Measurements from ENCODE around the gene JAG1. TPM values are rescaled to one million over a fixed set of nuclear protein-coding genes. Genes with fewer than 3 reads are reported as not detected.

The JAG1 gene
- total and polyA plus RNA-seq, 12 donors, result 6.8 to 22.0 (median 13.3) TPM

- peaks cover 0 to 10% of the 10 kb centered on the region in 2 donors for H3K4me1 ChIP-seq (replicated peaks in 1 of 2)
- TF ChIP-seq POLR2A (IDR thresholded peaks at IDR 0.05), result no peak
- TF ChIP-seq, protein P1, sequence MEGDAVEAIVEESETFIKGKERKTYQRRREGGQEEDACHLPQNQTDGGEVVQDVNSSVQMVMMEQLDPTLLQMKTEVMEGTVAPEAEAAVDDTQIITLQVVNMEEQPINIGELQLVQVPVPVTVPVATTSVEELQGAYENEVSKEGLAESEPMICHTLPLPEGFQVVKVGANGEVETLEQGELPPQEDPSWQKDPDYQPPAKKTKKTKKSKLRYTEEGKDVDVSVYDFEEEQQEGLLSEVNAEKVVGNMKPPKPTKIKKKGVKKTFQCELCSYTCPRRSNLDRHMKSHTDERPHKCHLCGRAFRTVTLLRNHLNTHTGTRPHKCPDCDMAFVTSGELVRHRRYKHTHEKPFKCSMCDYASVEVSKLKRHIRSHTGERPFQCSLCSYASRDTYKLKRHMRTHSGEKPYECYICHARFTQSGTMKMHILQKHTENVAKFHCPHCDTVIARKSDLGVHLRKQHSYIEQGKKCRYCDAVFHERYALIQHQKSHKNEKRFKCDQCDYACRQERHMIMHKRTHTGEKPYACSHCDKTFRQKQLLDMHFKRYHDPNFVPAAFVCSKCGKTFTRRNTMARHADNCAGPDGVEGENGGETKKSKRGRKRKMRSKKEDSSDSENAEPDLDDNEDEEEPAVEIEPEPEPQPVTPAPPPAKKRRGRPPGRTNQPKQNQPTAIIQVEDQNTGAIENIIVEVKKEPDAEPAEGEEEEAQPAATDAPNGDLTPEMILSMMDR (IDR thresholded peaks at IDR 0.05), result no peak
- no peak for DNase-seq
- H3K27me3 ChIP-seq, result no peaks in the 10 kb centered on the region
- intact Hi-C loops (cut with DNase I), result no loop called here
- peak overlapping the region in 2 of 5 donors; percentile 21 to 28 for H3K27ac ChIP-seq
- no peak overlapping the region for H3K4me3 ChIP-seq
- H3K9me3 ChIP-seq (replicated peaks in 1 of 3), result no peaks in the 10 kb centered on the region
- WGBS, 4 donors, result 72 to 87% (median 78%) methylated on average over 11 of the region's 11 CpGs
- H3K36me3 ChIP-seq (replicated peaks in 1 of 2), result peaks cover 0 to 7% of the 10 kb centered on the region in 2 donors
Observed at GRCh38 chr20:10634683-10635411, 39.0 kb downstream of the JAG1 start.

DNA sequence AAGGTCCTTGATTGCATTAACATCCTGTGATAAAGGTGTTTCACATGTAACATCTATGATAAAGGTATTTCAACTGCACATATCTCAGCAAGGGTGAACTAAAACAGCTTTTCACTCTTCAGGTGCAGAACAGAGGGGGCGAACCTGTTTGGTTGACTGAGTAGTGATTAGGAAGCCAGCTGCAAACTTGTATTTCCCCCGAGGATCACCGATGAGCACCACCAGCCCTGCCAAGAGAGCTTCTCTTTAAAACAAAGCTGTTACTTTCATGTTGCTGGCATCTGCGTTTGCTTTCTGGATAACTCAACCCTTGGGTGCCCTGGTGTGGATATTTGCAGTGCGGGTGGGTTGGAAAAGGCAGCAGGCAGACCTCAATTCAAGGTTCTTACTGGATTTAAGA, 39.6 kb downstream of the JAG1 start:
- TF ChIP-seq, protein P1 (IDR thresholded peaks at IDR 0.05), result no peak
- no peak for TF ChIP-seq POLR2A (IDR thresholded peaks at IDR 0.05)
- Histone ChIP-seq H3K4me1 (replicated peaks in 1 of 2) (peaks cover 0 to 10% of the 10 kb centered on the region in 2 donors), H3K36me3 (replicated peaks in 1 of 2) (peaks cover 0 to 1% of the 10 kb centered on the region in 2 donors), H3K4me3 (no peak overlapping the region), H3K27me3 (no peaks in the 10 kb centered on the region), H3K27ac (no peak overlapping the region), H3K9me3 (replicated peaks in 1 of 3) (no peaks in the 10 kb centered on the region)
- intact Hi-C loops (cut with DNase I), result no loop called here
- DNase-seq, result no peak
- WGBS, 4 donors, result 81 to 93% (median 88%) methylated on average over 5 of the region's 5 CpGs

DNA sequence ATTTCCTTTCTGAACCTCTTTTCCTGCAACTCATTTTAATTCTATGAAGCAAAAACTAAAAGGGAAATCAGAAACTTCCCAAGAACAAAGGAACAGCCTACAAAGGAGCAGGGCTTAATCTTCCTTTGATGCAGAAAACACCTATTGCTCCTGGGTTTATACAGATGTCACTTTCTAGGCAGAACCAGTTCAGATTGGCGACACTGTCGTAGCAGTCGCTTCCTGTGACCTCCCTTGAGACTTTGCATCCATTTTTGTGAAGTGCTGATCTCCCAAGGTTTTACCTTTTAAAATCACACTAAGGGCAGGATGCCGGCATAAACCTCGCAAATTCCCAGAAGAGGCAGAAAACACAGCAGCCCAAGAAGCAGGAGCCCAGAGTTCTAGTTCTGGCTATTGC, 40.1 kb downstream of the JAG1 start:
- no peaks in the 10 kb centered on the region for H3K27me3 ChIP-seq
- no peaks in the 10 kb centered on the region for H3K36me3 ChIP-seq (replicated peaks in 1 of 2)
- H3K27ac ChIP-seq, result no peak overlapping the region
- H3K9me3 ChIP-seq (replicated peaks in 1 of 3), result no peaks in the 10 kb centered on the region
- WGBS, 4 donors, result 93 to 96% (median 95%) methylated on average over 5 of the region's 5 CpGs
- DNase-seq, result no peak
- no peak overlapping the region for H3K4me3 ChIP-seq
- TF ChIP-seq, protein P1 (IDR thresholded peaks at IDR 0.05), result no peak
- no peak for TF ChIP-seq POLR2A (IDR thresholded peaks at IDR 0.05)
- H3K4me1 ChIP-seq (replicated peaks in 1 of 2), result peaks cover 0 to 10% of the 10 kb centered on the region in 2 donors
- intact Hi-C loops (cut with DNase I), result no loop called here

GRCh38 chr20:10632721-10633509, 40.9 kb downstream of the JAG1 start:
- H3K27me3 ChIP-seq, result no peaks in the 10 kb centered on the region
- H3K36me3 ChIP-seq (replicated peaks in 1 of 2), result no peaks in the 10 kb centered on the region
- no peaks in the 10 kb centered on the region for H3K9me3 ChIP-seq (replicated peaks in 1 of 3)
- WGBS, 4 donors, result 85 to 91% (median 86%) methylated on average over 13 of the region's 13 CpGs
- H3K4me3 ChIP-seq, result no peak overlapping the region
- H3K4me1 ChIP-seq (replicated peaks in 1 of 2), result peaks cover 0 to 10% of the 10 kb centered on the region in 2 donors
- no peak overlapping the region for H3K27ac ChIP-seq
- intact Hi-C loops (cut with DNase I), result no loop called here
- TF ChIP-seq, protein P1 (IDR thresholded peaks at IDR 0.05), result no peak
- TF ChIP-seq POLR2A (IDR thresholded peaks at IDR 0.05), result no peak
- no peak for DNase-seq
